ENCODE measurements around the gene AADACL2.
"Not testable (repeated sequence)": the region's sequence is repeated elsewhere in the genome, so short reads cannot be mapped to it uniquely, and the experiment has no call there.

Gene AADACL2

DNA sequence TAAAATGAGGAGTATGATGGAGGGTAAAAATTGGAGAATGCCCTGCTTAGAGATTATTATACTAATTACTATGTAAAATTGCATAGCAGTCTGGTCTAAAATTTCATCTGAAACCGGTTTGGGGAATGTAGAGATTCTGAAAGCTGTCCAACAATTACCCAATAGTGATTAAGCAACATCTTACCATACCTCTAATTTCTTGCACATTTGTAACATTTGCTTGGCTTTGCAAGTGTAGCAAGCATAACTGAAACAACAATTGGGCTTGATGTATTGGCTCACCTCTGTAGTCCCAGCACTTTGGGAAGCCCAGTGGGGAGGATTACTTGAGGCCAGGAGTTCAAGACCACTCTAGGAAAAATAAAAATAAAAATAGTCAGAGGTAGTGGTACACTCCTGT is 17.4 kb downstream of the AADACL2 start:
- in situ Hi-C loops (cut with HindIII; ENCODE audit: low pct_ligation_motif_present, low pct_unique_long_range_greater_than_20kb, low sequenced_read_pairs): no loop called here
- no peak for DNase-seq

DNA sequence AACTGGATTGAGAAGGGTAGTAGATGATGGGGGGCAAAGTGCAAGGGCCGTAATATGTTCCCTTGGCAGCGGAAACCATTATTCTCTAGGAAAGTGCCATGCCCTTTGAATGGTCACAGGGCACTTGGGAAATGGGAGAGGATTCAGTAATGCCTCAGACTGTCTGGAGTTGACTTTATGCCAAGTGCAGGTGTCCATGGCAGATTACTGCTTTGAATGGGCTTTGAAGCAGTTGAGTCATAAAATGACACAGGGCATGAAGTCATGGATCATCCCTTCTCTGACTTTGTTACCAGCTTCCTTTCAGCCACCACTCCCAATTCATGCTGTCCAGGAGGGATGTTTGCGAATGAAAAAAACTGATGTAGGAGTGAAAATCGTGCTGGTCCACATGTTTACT is 20.1 kb downstream of the AADACL2 start:
- no peak for DNase-seq
- in situ Hi-C loops (cut with HindIII; ENCODE audit: low pct_ligation_motif_present, low pct_unique_long_range_greater_than_20kb, low sequenced_read_pairs): no loop called here

DNA sequence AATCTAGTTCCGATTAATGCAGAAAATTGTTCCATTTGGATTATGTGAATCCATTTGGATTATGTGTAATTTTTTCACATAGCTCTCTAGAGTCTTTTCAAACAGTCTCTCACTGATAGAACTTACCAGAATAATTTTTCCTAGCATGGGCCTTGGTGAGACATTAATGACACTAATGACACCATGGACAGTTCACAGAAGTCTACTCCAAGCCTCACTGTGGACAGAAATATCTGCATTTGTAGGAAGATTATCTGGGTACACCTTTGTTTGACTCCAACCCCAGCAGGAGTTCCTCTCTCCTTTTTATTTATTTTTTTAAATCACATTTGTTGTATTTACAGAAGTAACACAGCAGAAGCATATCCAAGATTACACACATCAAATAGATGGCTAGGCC is 27.9 kb downstream of the AADACL2 start:
- DNase-seq: no peak
- in situ Hi-C loops (cut with HindIII; ENCODE audit: low pct_ligation_motif_present, low pct_unique_long_range_greater_than_20kb, low sequenced_read_pairs): no loop called here

DNA sequence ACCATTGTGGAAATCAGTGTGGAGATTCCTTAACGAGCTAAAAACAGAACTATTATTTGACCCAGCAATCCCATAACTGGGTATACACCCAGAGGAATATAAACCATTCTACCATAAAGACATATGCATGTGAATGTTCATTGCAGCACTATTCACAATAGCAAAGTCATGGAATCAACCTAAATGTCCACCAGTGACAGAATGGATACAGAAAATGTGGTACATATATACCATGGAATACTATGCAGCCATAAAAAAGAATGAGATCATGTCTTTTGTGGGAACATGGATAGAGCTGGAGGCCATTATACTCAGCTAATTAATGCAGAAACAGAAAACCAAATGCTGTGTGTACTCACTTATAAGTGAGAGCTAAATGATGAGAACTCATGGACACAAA is 31.0 kb downstream of the AADACL2 start:
- in situ Hi-C loops (cut with HindIII; ENCODE audit: low pct_ligation_motif_present, low pct_unique_long_range_greater_than_20kb, low sequenced_read_pairs); DNase-seq: not testable (repeated sequence)

DNA sequence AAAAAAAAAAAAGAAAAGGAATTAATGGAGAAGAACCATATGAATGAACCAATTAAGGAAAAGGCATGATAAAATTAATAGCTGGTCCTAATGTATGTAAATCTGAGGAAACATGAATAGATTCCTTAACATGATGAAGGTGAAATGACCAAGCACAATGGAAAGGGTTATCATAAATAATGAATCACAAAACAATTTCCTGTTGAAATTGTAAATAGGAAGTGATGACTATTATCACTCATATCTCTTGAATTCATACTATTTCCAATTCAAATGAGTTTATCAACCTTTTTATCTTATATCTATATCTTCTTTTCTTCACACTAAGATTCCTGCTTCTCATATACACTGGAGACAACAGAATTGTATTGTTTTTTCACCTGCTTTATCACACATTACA is 32.0 kb downstream of the AADACL2 start:
- no peak for DNase-seq
- in situ Hi-C loops (cut with HindIII; ENCODE audit: low pct_ligation_motif_present, low pct_unique_long_range_greater_than_20kb, low sequenced_read_pairs): no loop called here

DNA sequence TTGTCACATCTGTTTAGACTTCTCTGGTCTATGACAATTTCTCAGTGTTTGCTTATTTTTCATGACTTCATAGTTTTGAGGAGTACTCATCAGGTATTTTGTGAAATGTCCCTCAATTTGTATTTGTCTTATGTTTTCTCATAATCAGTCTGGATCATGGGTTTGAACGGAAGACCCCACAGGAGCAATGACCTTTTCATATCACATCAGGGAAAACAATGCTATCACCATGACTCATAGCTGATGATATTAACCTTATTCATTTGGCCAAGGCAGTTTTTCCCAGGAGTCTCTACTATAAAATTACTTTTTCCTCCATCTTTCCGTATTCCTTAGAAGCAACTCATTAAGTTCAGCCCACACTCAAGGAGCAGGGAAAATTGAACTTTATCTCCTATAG is 32.7 kb downstream of the AADACL2 start:
- no peak for DNase-seq
- in situ Hi-C loops (cut with HindIII; ENCODE audit: low pct_ligation_motif_present, low pct_unique_long_range_greater_than_20kb, low sequenced_read_pairs): no loop called here

DNA sequence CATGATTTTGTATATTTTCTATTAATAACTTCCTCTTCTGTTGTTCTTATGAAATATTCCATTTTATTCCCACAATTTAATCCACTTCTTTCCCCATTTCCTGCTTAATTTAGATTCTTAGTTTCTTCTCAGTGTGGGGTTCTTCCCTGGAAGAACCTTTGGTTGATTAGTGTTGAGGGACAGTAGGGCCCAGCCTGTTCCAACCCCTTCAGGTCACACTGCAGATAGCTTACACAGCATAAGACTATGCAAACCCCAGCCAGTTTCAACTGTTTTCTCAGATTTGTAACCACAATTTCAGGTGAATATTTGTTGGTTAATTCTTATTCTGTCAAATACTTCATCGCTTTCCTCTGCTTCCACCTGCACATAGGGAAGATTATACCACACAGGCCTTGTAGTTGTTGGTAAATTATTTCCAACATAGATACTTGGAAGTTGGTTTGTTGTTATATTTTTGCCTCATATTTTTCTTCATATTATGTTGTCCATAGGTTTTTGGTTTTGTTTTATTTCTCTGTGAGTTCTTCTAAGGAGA is 34.7 kb downstream of the AADACL2 start:
- in situ Hi-C loops (cut with HindIII; ENCODE audit: low pct_ligation_motif_present, low pct_unique_long_range_greater_than_20kb, low sequenced_read_pairs): no loop called here
- DNase-seq: no peak

DNA sequence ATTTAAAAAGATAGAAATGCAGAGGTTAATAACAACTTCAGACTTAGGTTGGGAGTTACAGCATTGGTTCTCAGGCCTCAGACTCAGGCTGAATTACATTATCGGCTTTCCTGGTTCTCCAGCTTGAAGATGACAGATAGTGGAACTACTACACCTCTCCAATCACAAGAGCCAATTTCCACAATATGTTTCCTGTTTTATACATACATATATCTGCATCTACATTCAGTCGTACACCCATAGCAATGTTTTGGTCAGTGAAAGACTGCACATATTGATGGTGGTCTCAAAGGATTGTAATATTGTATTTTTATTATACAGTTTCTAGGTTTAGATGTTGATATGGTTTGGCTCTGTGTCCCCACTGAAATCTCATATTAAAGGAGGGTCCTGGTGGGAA is 35.4 kb downstream of the AADACL2 start:
- in situ Hi-C loops (cut with HindIII; ENCODE audit: low pct_ligation_motif_present, low pct_unique_long_range_greater_than_20kb, low sequenced_read_pairs): no loop called here
- no peak for DNase-seq

DNA sequence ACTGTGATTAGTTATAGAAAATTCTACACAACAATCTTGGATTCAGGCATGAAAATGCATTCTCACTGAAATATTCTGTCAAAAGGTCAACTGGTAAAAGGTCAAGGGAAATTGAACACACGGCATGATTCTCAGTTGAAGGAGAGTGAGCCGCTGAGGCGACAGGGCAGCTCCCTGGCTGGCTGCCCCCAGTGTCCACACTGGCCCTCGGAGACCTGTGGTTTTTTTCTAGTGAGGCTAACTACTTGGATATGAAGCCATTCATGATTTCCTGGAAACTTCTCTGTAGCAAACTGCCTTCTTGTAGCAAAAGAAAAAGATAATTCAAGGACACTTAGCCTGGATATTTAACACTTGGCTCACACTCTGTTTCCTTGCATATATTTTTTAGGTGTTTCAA is 37.2 kb downstream of the AADACL2 start:
- no peak for DNase-seq

DNA sequence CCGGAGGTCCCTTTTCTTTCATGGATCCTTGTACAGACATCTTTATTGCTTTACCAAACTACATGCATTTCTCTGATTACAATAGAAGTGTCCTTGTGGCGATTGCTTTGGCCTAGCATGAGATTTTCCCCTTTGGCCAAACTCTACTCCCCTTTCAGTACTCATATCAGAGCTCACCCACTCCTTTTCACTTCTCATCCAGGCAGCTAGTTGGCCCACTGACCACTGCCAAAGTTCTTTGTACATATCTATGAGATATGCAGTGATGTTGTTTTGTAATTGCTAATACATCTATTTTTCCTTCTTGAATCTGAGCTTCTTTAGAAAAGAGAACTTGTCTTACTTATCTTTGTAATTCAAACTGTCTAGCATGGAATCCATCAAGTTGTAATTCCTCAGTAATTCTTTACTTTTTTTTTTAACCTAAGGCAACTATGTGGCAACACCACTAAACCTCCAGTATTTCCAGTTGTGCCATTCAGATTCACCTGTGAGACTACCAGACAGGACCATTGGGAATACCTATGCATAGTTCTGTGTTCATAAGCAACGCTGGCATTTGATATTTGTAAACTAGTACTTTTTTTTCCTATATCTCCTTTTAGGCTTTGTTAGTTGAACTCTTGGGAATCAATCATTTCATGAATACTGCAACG is 39.2 kb downstream of the AADACL2 start:
- no peak for DNase-seq
- in situ Hi-C loops (cut with HindIII; ENCODE audit: low pct_ligation_motif_present, low pct_unique_long_range_greater_than_20kb, low sequenced_read_pairs): no loop called here

More for the DNA sequence above, 37.2 kb downstream of the AADACL2 start:
- in situ Hi-C loops (cut with HindIII; ENCODE audit: low pct_ligation_motif_present, low pct_unique_long_range_greater_than_20kb, low sequenced_read_pairs): no loop called here

DNA sequence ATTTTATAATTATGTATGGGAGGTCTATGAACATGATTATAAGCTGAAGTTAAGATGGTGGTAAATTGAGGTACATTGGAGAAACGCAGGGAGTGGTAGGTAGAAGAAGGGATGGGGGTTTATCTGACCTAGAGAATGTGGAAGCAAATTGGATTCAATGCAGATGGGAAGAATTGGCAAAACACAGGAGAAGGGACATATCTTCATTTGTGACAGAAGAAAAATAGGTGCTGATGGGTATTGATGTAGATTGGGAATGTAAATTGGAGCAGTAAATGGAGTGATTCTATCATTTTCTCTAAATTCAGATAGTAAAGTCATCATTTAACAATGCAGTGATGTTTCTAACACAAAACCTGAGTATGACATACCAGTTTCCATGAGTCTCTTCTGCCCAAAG is 40.5 kb downstream of the AADACL2 start:
- no peak for DNase-seq
- in situ Hi-C loops (cut with HindIII; ENCODE audit: low pct_ligation_motif_present, low pct_unique_long_range_greater_than_20kb, low sequenced_read_pairs): no loop called here

DNA sequence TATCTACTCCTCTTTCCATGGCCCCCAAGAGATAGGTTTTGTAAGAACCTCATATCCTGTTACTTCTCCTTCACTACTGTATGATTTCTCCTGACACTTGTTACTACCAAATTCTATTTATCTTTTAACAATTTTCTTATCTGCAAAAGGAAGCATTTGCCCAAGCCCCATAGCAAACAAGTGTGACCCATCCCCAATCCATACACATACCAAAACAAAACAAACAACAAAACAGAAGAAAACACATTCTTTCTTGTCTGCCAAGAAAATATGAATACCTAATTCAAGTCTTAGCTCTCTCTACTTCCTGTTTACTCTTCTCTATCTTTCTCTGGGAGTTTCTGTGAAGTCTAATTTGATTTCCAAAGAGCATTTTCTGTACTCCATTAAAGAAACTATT is 41.2 kb downstream of the AADACL2 start:
- DNase-seq: no peak
- in situ Hi-C loops (cut with HindIII; ENCODE audit: low pct_ligation_motif_present, low pct_unique_long_range_greater_than_20kb, low sequenced_read_pairs): no loop called here

DNA sequence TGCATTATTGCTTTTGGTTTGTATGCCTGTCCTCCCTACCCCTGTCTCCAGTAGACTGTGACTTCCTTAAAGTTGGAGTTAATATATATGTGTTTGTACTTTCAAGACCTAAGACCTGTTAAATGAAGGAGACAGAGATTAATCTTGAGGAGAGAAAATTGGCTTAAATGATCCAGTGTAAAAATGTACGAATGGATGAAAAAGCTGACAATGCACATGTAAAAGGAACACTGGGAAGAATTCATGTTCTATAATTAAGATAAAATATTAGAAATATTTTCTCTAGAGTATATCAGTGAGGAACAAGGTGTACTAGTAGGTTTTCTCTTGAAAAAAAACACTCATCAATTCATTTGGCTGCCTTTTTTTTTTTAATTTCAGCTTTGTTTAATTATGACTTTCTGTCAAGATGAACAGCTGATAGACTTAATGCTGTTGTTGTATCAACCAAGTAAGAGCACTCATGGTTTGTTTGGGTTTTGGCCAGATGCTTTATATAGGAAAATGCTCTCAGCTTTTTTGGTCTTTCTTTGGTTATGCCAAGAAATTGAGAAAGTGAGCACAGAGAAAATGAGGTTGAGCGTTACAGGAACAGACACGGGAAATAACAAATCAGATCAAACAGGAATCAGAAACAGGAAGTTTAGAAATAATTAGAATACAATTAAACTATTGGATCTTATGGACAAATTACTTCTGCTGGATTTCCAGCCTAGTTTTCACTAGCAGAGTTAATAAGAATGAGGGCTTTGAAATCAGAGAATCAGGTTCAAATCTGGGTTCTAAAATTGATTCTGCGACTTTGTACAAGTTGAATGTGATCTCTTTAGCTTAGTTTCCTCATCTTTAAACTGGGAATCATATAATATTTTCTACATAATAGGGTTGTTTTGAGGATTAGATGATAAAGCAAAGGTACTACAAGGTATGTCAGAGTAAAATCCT is 41.9 kb downstream of the AADACL2 start:
- DNase-seq: no peak
- in situ Hi-C loops (cut with HindIII; ENCODE audit: low pct_ligation_motif_present, low pct_unique_long_range_greater_than_20kb, low sequenced_read_pairs): no loop called here

DNA sequence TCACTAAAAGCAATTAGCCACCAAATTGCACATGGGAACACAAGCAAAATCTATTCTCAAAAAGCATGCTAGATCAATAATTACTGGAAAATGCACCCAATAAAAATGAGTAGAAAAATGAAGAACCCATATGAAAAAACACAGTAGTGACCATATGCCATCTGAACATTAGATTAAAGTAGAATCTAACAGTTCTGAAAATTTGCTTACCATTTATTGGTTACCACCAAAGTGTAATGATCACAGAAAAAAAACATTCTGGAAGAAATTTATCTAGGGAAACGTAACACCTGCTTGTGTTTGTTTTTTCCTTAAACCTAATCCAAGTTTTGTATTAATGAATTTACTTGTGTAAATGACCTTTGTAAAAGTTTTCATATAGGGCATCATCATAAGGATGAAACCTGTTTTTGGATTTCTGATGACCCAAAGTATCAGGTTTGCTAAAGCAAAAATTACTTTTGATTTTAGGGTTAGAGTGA is 42.6 kb downstream of the AADACL2 start:
- in situ Hi-C loops (cut with HindIII; ENCODE audit: low pct_ligation_motif_present, low pct_unique_long_range_greater_than_20kb, low sequenced_read_pairs): no loop called here
- DNase-seq: no peak

DNA sequence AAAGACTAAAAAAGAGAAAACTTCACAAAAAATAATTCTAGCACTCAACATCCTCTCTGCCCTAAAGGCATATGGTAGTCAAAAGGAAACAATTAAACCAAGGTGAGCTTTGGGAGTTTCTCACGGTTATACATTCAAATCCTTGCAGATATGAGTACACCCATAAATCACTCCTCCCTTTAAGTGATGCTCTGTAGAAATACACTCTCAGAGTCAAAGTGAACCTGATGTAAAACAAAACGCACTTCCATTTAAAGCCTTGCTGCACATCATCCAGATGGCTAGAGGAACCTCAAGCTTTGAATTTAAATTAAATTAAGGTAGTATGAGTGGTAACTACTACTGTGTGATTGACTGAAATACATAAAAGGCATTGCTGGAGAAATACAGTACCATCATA is 44.2 kb downstream of the AADACL2 start:
- DNase-seq: no peak
- in situ Hi-C loops (cut with HindIII; ENCODE audit: low pct_ligation_motif_present, low pct_unique_long_range_greater_than_20kb, low sequenced_read_pairs): no loop called here

DNA sequence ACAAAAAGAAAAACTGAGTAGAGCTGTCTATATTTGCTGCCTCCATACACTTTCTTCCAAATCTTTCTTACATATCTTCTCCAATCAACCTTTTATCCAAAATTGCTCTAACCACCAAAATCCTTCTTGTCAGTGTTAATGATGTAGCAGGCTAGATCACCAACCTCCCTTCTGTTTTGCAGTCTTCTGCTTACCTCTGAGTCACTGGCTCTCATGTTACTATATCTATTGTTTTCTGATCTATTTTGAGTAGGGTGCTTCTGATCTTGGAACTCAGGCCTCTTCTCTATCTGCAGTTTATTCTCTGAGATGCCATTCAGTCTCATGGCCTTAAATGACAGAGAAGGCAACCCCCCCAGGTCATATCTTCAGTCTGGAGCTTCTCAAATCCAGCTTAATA is 53.9 kb downstream of the AADACL2 start:
- in situ Hi-C loops (cut with HindIII; ENCODE audit: low pct_ligation_motif_present, low pct_unique_long_range_greater_than_20kb, low sequenced_read_pairs): no loop called here
- DNase-seq: no peak

DNA sequence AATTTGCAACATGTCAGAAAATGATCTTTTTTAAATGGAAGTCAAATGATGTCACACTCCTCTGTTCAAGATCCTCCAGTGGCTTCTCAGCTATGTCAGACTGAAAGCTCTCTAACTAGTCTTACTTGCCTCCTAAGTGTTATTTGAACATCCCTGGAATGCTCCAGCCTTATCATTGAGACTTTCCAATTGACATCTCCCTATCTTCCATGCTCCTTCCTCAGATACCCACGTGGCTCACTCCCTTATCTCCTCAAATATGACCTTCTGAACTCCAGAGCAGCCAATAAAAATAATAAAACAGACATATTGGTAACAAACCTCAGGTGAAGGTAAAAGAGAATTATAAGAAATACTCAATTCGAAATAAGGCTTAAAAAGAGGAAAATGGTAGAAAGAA is 54.7 kb downstream of the AADACL2 start:
- no peak for DNase-seq
- in situ Hi-C loops (cut with HindIII; ENCODE audit: low pct_ligation_motif_present, low pct_unique_long_range_greater_than_20kb, low sequenced_read_pairs): no loop called here

DNA sequence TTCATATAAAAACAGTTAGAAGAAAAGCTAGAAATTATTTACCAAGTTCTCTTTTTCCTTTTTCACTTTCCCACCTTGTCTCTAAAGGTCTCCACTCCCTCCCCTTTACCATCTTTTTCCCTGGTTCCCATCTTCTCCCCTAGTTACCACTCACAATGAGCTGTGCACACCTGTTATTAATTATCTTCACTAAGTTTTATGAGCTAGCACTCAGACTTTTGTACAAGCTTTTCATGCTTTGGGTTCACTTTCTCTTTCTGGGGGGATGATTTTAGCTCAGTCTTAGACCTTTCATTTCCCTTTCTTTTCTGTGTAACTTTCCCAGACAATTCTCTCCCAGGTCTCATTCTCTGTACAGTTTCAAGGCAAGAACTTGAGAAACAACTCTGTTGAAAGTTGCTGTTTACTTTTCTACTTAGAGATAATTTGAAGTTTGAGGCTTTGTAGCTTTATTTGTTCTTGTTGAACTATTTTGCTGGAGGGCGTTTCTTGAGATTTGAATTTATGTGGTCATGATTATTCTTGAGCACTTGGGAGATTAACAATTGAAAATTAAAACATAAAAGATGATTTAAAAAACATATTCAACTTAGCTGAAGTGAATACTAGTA is 56.2 kb downstream of the AADACL2 start:
- in situ Hi-C loops (cut with HindIII; ENCODE audit: low pct_ligation_motif_present, low pct_unique_long_range_greater_than_20kb, low sequenced_read_pairs): no loop called here
- no peak for DNase-seq

DNA sequence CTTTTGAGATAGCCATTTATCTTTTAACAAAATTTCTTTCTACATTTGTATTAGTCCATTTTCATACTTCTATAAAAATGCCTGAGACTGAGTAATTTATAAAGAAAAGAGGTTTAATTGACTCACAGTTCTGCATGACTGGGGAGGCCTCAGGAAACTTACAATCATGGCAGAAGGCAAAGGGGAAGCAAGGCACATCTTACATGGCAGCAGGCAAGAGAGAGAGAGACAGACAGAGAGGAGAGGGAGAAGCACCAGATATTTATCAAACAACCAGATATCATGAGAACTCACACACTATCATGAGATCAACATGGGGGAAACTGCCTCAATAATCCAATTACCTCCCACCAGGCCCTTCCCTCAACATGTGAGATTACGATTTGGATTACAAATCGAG is 57.0 kb downstream of the AADACL2 start:
- DNase-seq; in situ Hi-C loops (cut with HindIII; ENCODE audit: low pct_ligation_motif_present, low pct_unique_long_range_greater_than_20kb, low sequenced_read_pairs): not testable (repeated sequence)

All from ACHN (cell line).